Astrocyte (in vitro differentiated cells and primary cell): ENCODE data around the gene CXCR5. TPM values are rescaled to one million over a fixed set of nuclear protein-coding genes. Genes with fewer than 3 reads are reported as not detected.

Source experiments
- DNase-seq: peaks from one replicate; pipeline ENCODE4 v3.0.0-alpha.2; 2010; ENCODE audit warnings: low read depth
- FAIRE-seq: peaks from 2 replicates; lab custom pipeline; 2011; peaks lifted over from hg19 to GRCh38; lab: Jason Lieb, UNC
- H2AFZ ChIP-seq: 2 replicates; pipeline ENCODE4 v1.6.0; 2012; ENCODE audit warnings: low read depth, low read length, inconsistent platforms
- H3K27ac ChIP-seq: 2 replicates; pipeline ENCODE4 v1.5.1; 2011; ENCODE audit warnings: low read depth, low read length, inconsistent platforms
- H3K27me3 ChIP-seq: 2 replicates; pipeline ENCODE4 v1.6.0; 2011; ENCODE audit warnings: low read length, inconsistent platforms; ENCODE audit not compliant: insufficient read depth
- H3K36me3 ChIP-seq: 2 replicates; pipeline ENCODE4 v1.5.1; 2011; ENCODE audit warnings: low read length, inconsistent platforms; ENCODE audit not compliant: insufficient read depth
- H3K4me1 ChIP-seq: 2 replicates; pipeline ENCODE4 v1.5.1; 2011; ENCODE audit warnings: low read length, inconsistent platforms; ENCODE audit not compliant: insufficient read depth
- H3K4me2 ChIP-seq: 2 replicates; pipeline ENCODE4 v1.6.0; 2012; ENCODE audit warnings: low read length, inconsistent platforms
- H3K4me3 ChIP-seq: 2 replicates; pipeline ENCODE4 v1.5.1; 2011; ENCODE audit warnings: low read depth, mild to moderate bottlenecking, low read length, inconsistent platforms; ENCODE audit not compliant: insufficient read depth
- H3K79me2 ChIP-seq: 2 replicates; pipeline ENCODE4 v1.6.0; 2012; ENCODE audit warnings: mild to moderate bottlenecking, low read length, inconsistent platforms; ENCODE audit not compliant: insufficient read depth
- H3K9ac ChIP-seq: 2 replicates; pipeline ENCODE4 v1.6.0; 2012; ENCODE audit warnings: mild to moderate bottlenecking, low read length, inconsistent platforms
- H3K9me3 ChIP-seq: 2 replicates; pipeline ENCODE4 v1.5.1; 2012; ENCODE audit warnings: low read depth, mild to moderate bottlenecking, low read length, inconsistent platforms; ENCODE audit not compliant: insufficient read depth
- H4K20me1 ChIP-seq: 2 replicates; pipeline ENCODE4 v1.6.0; 2012; ENCODE audit warnings: low read length, inconsistent platforms; ENCODE audit not compliant: insufficient read depth
- H3K27ac Mint-ChIP-seq: one replicate; pipeline ENCODE4 v1.8.0; 2021; ENCODE audit warnings: mild to moderate bottlenecking, mixed read lengths; ENCODE audit not compliant: unreplicated experiment
- H3K27me3 Mint-ChIP-seq: one replicate; pipeline ENCODE4 v1.8.0; 2021; ENCODE audit warnings: low read depth, mixed read lengths; ENCODE audit not compliant: unreplicated experiment
- H3K36me3 Mint-ChIP-seq: one replicate; pipeline ENCODE4 v1.8.0; 2021; ENCODE audit warnings: low read depth, mixed read lengths; ENCODE audit not compliant: unreplicated experiment
- H3K4me1 Mint-ChIP-seq: one replicate; pipeline ENCODE4 v1.8.0; 2021; ENCODE audit warnings: low read depth, mixed read lengths; ENCODE audit not compliant: unreplicated experiment
- H3K4me3 Mint-ChIP-seq: one replicate; pipeline ENCODE4 v1.8.0; 2021; ENCODE audit warnings: mild to moderate bottlenecking, moderate library complexity, mixed read lengths; ENCODE audit not compliant: unreplicated experiment
- H3K9me3 Mint-ChIP-seq: one replicate; pipeline ENCODE4 v1.8.0; 2021; ENCODE audit warnings: mild to moderate bottlenecking, mixed read lengths; ENCODE audit not compliant: unreplicated experiment
- CTCF ChIP-seq: IDR thresholded peaks from 2 replicates; pipeline ENCODE4 v1.5.1; 2011; ENCODE audit warnings: low read depth, mild to moderate bottlenecking, inconsistent platforms, low read length, moderate library complexity; ENCODE audit not compliant: insufficient read depth
- EZH2 ChIP-seq: IDR thresholded peaks from 2 replicates; pipeline ENCODE4 v1.6.1; 2012; ENCODE audit warnings: mild to moderate bottlenecking, low read length, inconsistent platforms; ENCODE audit not compliant: insufficient read depth
- total RNA-seq: library from RNA; stranded (reverse); gene quantifications from 2 replicates; pipeline ENCODE4 v1.2.1, GENCODE V29; 2021

CXCR5 gene
- total RNA-seq, 1 donor from 2014 or later: 0.07 TPM

GRCh38 chr11:118928870-118929500, 45.3 kb downstream of the CXCR5 start:
- peak overlapping the region; percentile 62 for H2AFZ ChIP-seq
- Mint-ChIP-seq H3K9me3 (no peaks in the 10 kb centered on the region), H3K27me3 (no peaks in the 10 kb centered on the region), H3K36me3 (no peaks in the 10 kb centered on the region), H3K27ac (no peak overlapping the region), H3K4me1 (peaks cover 18% of the 10 kb centered on the region), H3K4me3 (peak overlapping the region; percentile 94)
- no peaks in the 10 kb centered on the region for H3K9me3 ChIP-seq
- no peaks in the 10 kb centered on the region for H3K36me3 ChIP-seq
- H3K27ac ChIP-seq: peak overlapping the region; percentile 71
- H3K9ac ChIP-seq: peak overlapping the region; percentile 72
- DNase-seq: peak; percentile 45
- no peak for FAIRE-seq
- peaks cover 20% of the 10 kb centered on the region for H3K4me1 ChIP-seq
- peaks cover 12% of the 10 kb centered on the region for H4K20me1 ChIP-seq
- H3K4me3 ChIP-seq: peak overlapping the region; percentile 69
- H3K4me2 ChIP-seq: peak overlapping the region; percentile 93
- no peaks in the 10 kb centered on the region for H3K27me3 ChIP-seq
- peaks cover 16% of the 10 kb centered on the region for H3K79me2 ChIP-seq
- TF ChIP-seq EZH2 (no peak), CTCF (no peak)

GRCh38 chr11:118929501-118930093, 45.9 kb downstream of the CXCR5 start:
- Histone ChIP-seq H4K20me1 (peaks cover 6% of the 10 kb centered on the region), H2AFZ (peak overlapping the region; percentile 59), H3K36me3 (no peaks in the 10 kb centered on the region), H3K27ac (peak overlapping the region; percentile 11), H3K9ac (peak overlapping the region; percentile 72), H3K27me3 (no peaks in the 10 kb centered on the region), H3K4me2 (peak overlapping the region; percentile 93), H3K4me1 (peaks cover 20% of the 10 kb centered on the region), H3K4me3 (peak overlapping the region; percentile 63), H3K9me3 (no peaks in the 10 kb centered on the region), H3K79me2 (peaks cover 10% of the 10 kb centered on the region)
- H3K27me3 Mint-ChIP-seq: no peaks in the 10 kb centered on the region
- H3K9me3 Mint-ChIP-seq: no peaks in the 10 kb centered on the region
- peak overlapping the region; percentile 84 for H3K4me3 Mint-ChIP-seq
- no peak for FAIRE-seq
- peak; percentile 87 for DNase-seq
- peak overlapping the region; percentile 91 for H3K27ac Mint-ChIP-seq
- peaks cover 18% of the 10 kb centered on the region for H3K4me1 Mint-ChIP-seq
- TF ChIP-seq EZH2 (no peak), CTCF (no peak)
- no peaks in the 10 kb centered on the region for H3K36me3 Mint-ChIP-seq
